SK-N-SH (cell line): Measurements from ENCODE around the gene TBXT. TPM values are rescaled to one million over a fixed set of nuclear protein-coding genes. Genes with fewer than 3 reads are reported as not detected.

Experiments
- CTCF ChIA-PET: fragments of 300-600, 350-600 bp; formaldehyde crosslinking; extraction: SDS; loops from one replicate; lab custom pipeline; 2021; lab: Yijun Ruan, JAX
- POLR2A ChIA-PET: fragments of 350-600 bp; sonication (Branson Sonifier 250); formaldehyde crosslinking; extraction: SDS; loops from one replicate; lab custom pipeline; 2020; ENCODE audit warnings: antibody characterized with exemption, inconsistent platforms; lab: Yijun Ruan, JAX
- DNase-seq: peaks from one replicate; pipeline ENCODE4 v3.0.0; 2012
- H2AFZ ChIP-seq: fragments of 200-600 bp; sonication (generic); 2 replicates; pipeline ENCODE4 v1.8.1; 2016; ENCODE audit warnings: antibody characterized with exemption, mild to moderate bottlenecking, low read depth
- H3F3A ChIP-seq: fragments of 200-600 bp; sonication (generic); replicated peaks from 2 replicates; pipeline ENCODE3; 2016; ENCODE audit warnings: antibody characterized with exemption, mild to moderate bottlenecking; ENCODE audit not compliant: insufficient read depth
- H3K27ac ChIP-seq, 2 experiments: fragments of 200-500 bp in 1 of 2; fragments of 200-600 bp in 1 of 2; sonication (Bioruptor generic) in 1 of 2; sonication (generic), shearing (Covaris generic) in 1 of 2; 2 replicates each; pipeline versions ENCODE4 v1.5.1 to v1.6.1; 2014 to 2016; ENCODE audit warnings: low read depth in 2 of 2, inconsistent platforms in 1 of 2, low read length in 1 of 2, mild to moderate bottlenecking in 1 of 2, mixed read lengths in 1 of 2
- H3K27me3 ChIP-seq: fragments of 200-600 bp; sonication (generic), shearing (Covaris generic); 2 replicates; pipeline ENCODE4 v1.6.1; 2016; ENCODE audit warnings: mixed run types; ENCODE audit not compliant: insufficient read depth
- H3K36me3 ChIP-seq, 2 experiments: fragments of 200-500 bp in 1 of 2; fragments of 200-600 bp in 1 of 2; sonication (Bioruptor generic) in 1 of 2; sonication (generic) in 1 of 2; replicated peaks in 1 of 2; 2 replicates each; pipeline versions ENCODE3 to v1.5.1; 2014 to 2016; ENCODE audit warnings: low read length in 1 of 2, mild to moderate bottlenecking in 1 of 2; ENCODE audit not compliant: insufficient read depth in 2 of 2, control insufficient read depth in 1 of 2
- H3K4me1 ChIP-seq, 2 experiments: fragments of 200-500 bp in 1 of 2; fragments of 200-600 bp in 1 of 2; sonication (Bioruptor generic) in 1 of 2; sonication (generic), shearing (Covaris generic) in 1 of 2; 2 replicates each; pipeline versions ENCODE4 v1.5.1 to v1.6.1; 2014 to 2016; ENCODE audit warnings: low read depth in 1 of 2, low read length in 1 of 2, mixed run types in 1 of 2; ENCODE audit not compliant: insufficient read depth in 2 of 2, control insufficient read depth in 1 of 2
- H3K4me2 ChIP-seq: fragments of 200-600 bp; sonication (generic), shearing (Covaris generic); 2 replicates; pipeline ENCODE4 v1.6.1; 2017; ENCODE audit warnings: mixed run types
- H3K4me3 ChIP-seq, 2 experiments: fragments of 200-500 bp in 1 of 2; fragments of 200-600 bp in 1 of 2; sonication (Bioruptor generic) in 1 of 2; sonication (generic), shearing (Covaris generic) in 1 of 2; 2 replicates each; pipeline versions ENCODE4 v1.5.1 to v1.8.1; 2014 to 2016; ENCODE audit warnings: low read depth in 2 of 2, inconsistent platforms in 1 of 2, low read length in 1 of 2, mild to moderate bottlenecking in 1 of 2, mixed read lengths in 1 of 2, moderate library complexity in 1 of 2
- H3K79me2 ChIP-seq: fragments of 200-600 bp; sonication (generic); 2 replicates; pipeline ENCODE4 v1.8.1; 2017; ENCODE audit warnings: mild to moderate bottlenecking; ENCODE audit not compliant: insufficient read depth
- H3K9ac ChIP-seq: fragments of 200-600 bp; sonication (generic); 2 replicates; pipeline ENCODE4 v1.6.1; 2017; ENCODE audit warnings: mixed run types
- H3K9me2 ChIP-seq: fragments of 200-600 bp; sonication (generic); 2 replicates; pipeline ENCODE4 v1.6.1; 2017; ENCODE audit warnings: mixed run types
- H3K9me3 ChIP-seq: fragments of 200-600 bp; sonication (generic); 2 replicates; pipeline ENCODE4 v1.6.1; 2017; ENCODE audit warnings: mixed run types, mild to moderate bottlenecking, moderate library complexity
- H4K20me1 ChIP-seq: fragments of 200-600 bp; sonication (generic); 2 replicates; pipeline ENCODE4 v1.6.1; 2017; ENCODE audit warnings: mild to moderate bottlenecking, mixed run types; ENCODE audit not compliant: insufficient read depth
- EP300 ChIP-seq, 2 experiments: IDR thresholded peaks; 2 replicates each; pipeline versions ENCODE4 v1.4.0 to v1.6.1; 2012; ENCODE audit warnings: borderline replicate concordance in 1 of 2, low read depth in 1 of 2, low read length in 1 of 2
- EZH2phosphoT487 ChIP-seq: fragments of 200-600 bp; sonication (generic); IDR thresholded peaks from 2 replicates; pipeline ENCODE4 v1.6.1; 2017; ENCODE audit warnings: low read depth, mixed run types, mild to moderate bottlenecking, antibody characterized with exemption, moderate library complexity, borderline replicate concordance
- MEF2A ChIP-seq: IDR thresholded peaks from 2 replicates; pipeline ENCODE4 v1.4.0; 2012; ENCODE audit warnings: low read depth, borderline replicate concordance
- MXI1 ChIP-seq: IDR thresholded peaks from 2 replicates; pipeline ENCODE4 v1.6.1; 2012; ENCODE audit warnings: mild to moderate bottlenecking, low read depth, low read length, improper control_type of control experiment
- NFIC ChIP-seq: IDR thresholded peaks from 2 replicates; pipeline ENCODE4 v1.4.0; 2012; ENCODE audit warnings: borderline replicate concordance
- POLR2AphosphoS5 ChIP-seq: IDR thresholded peaks from 2 replicates; pipeline ENCODE4 v1.6.1; 2012; ENCODE audit warnings: low read depth, low read length
- RAD21 ChIP-seq: IDR thresholded peaks from 2 replicates; pipeline ENCODE4 v1.6.1; 2012; ENCODE audit warnings: mild to moderate bottlenecking, low read length
- RFX5 ChIP-seq: IDR thresholded peaks from 2 replicates; pipeline ENCODE4 v1.6.1; 2012; ENCODE audit warnings: mild to moderate bottlenecking, improper control_type of control experiment, low read length
- SIN3A ChIP-seq: IDR thresholded peaks from 2 replicates; pipeline ENCODE4 v1.6.1; 2012; ENCODE audit warnings: low read depth, mild to moderate bottlenecking, low read length, moderate library complexity, borderline replicate concordance
- TCF12 ChIP-seq: IDR thresholded peaks from 2 replicates; pipeline ENCODE4 v1.4.0; 2012
- TEAD4 ChIP-seq: IDR thresholded peaks from 2 replicates; pipeline ENCODE4 v1.4.0; 2012; ENCODE audit warnings: mild to moderate bottlenecking, borderline replicate concordance; ENCODE audit not compliant: insufficient read depth
- WGBS: methylation state at CpG from one replicate; pipeline ENCODE4 v1.1.6; 2017; ENCODE audit warnings: low lambda C conversion rate; 5-methylcytosine and 5-hydroxymethylcytosine counted together
- polyA plus RNA-seq, 3 experiments: library from polyadenylated mRNA; depleted of rRNA; stranded (reverse); fragments of >200 nt; gene quantifications; 2 replicates each; pipeline ENCODE4 v1.2.3, GENCODE V29; 2012
- TF ChIP-seq, protein P1 (sequence below): IDR thresholded peaks from 2 replicates; pipeline ENCODE4 v1.4.0; 2012; ENCODE audit warnings: low read depth, borderline replicate concordance
- TF ChIP-seq, protein P2 (sequence below): fragments of 200-600 bp; sonication (generic); IDR thresholded peaks from 2 replicates; pipeline ENCODE4 v1.6.1; 2017; ENCODE audit warnings: antibody characterized with exemption, mild to moderate bottlenecking, moderate library complexity
- TF ChIP-seq, protein P3 (sequence below): IDR thresholded peaks from 2 replicates; pipeline ENCODE4 v1.4.0; 2012; ENCODE audit warnings: low read depth, borderline replicate concordance
- TF ChIP-seq, protein P4 (sequence below): fragments of 150-350 bp; IDR thresholded peaks from 2 replicates; pipeline ENCODE4 v1.6.1; 2017; ENCODE audit warnings: antibody characterized with exemption, low read length, low read depth, borderline replicate concordance
- TF ChIP-seq, protein P5 (sequence below): IDR thresholded peaks from 2 replicates; pipeline ENCODE4; 2012
- TF ChIP-seq, protein P6 (sequence below): fragments of 150-350 bp; IDR thresholded peaks from 2 replicates; pipeline ENCODE4 v1.6.1; 2016; ENCODE audit warnings: mild to moderate bottlenecking, low read depth, low read length

Gene TBXT
- polyA plus RNA-seq, 1 of the 3 experiments (the other 2 are of a cell fraction): not detected

DNA sequence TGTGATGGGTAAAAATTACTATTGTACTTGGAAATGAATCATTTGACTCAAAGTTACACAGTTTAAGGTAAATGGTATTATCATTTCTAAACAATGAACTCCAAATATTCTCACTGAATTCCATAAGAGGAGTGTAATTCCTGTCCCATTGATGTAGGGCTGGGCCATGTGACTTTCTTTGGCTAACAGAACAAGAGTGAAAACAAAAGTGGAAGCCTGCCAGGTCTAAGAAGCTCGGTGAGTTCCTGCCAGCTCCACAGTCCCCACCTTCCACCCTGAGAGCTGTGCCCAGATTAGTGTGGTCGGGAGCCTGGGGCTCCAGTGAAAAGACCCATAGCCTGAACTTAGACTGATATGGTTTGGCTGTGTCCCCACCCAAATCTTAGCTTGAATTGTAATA, 24.6 kb downstream of the TBXT start:
- Histone ChIP-seq H3K4me3 (no peak overlapping the region), H3K4me2 (no peak overlapping the region), H3K36me3 (no peaks in the 10 kb centered on the region), H4K20me1 (no peaks in the 10 kb centered on the region), H3K9ac (no peak overlapping the region), H2AFZ (no peak overlapping the region), H3F3A (no peaks in the 10 kb centered on the region), H3K27me3 (no peaks in the 10 kb centered on the region), H3K79me2 (no peaks in the 10 kb centered on the region), H3K4me1 (no peaks in the 10 kb centered on the region), H3K27ac (no peak overlapping the region), H3K9me3 (no peaks in the 10 kb centered on the region)
- POLR2A ChIA-PET: no interaction called here
- CTCF ChIA-PET: no interaction called here
- TF ChIP-seq MEF2A (no peak), NFIC (no peak)
- TF ChIP-seq, protein P1, sequence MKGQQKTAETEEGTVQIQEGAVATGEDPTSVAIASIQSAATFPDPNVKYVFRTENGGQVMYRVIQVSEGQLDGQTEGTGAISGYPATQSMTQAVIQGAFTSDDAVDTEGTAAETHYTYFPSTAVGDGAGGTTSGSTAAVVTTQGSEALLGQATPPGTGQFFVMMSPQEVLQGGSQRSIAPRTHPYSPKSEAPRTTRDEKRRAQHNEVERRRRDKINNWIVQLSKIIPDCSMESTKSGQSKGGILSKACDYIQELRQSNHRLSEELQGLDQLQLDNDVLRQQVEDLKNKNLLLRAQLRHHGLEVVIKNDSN: no peak
- TF ChIP-seq, all 33 proteins: peak for 0
- 12% methylated on average over 2 of the region's 2 CpGs for WGBS
- H3K9me2 ChIP-seq: no peaks in the 10 kb centered on the region
- DNase-seq: no peak

DNA sequence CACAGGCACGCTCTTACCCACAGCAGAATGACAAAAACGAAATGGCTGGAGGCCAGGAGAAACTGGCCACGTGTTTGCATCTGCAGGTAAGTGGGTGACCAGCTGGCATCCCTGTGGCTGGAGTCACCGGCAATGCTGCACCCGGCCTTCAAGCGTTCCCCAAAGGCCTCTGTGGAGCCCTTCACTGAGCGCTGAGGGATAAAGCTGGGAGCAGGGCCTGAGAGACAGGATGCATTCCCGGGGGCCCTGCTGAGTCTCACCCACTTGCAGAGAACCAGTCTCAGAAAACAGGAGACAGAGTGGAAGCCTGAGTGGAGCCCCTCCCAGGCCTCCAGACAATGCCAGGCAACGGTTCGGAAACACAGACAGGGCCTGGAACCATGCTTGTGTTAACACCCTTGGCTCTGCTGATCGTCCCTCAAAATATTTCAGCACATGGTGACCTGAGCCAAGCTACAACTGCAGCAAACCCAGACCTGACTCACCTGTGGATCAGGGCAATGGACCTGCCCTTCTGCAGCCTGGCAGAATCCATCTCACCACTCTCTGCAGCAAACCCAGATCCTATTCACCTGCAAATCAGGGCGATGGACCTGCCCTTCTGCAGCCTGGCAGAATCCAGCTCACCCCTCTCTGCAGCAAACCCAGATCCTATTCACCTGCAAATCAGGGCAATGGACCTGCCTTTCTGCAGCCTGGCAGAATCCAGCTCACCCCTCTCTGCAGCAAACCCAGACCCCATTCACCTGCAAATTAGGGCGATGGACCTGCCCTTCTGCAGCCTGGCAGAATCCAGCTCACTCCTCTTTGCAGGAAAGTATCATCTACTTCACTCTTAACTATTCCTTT, 39.8 kb downstream of the TBXT start:
- no peak overlapping the region for H3K9ac ChIP-seq
- no peak for DNase-seq
- H3K27ac ChIP-seq: no peak overlapping the region
- TF ChIP-seq RFX5 (no peak), TEAD4 (no peak), TCF12 (no peak), EZH2phosphoT487 (no peak), SIN3A (no peak), POLR2AphosphoS5 (no peak), RAD21 (no peak), EP300 (IDR thresholded peaks at IDR 0.05; ENCODE audit: borderline replicate concordance in 1 of 2, low read depth in 1 of 2, low read length in 1 of 2) (no peak), MXI1 (no peak)
- TF ChIP-seq, protein P2, sequence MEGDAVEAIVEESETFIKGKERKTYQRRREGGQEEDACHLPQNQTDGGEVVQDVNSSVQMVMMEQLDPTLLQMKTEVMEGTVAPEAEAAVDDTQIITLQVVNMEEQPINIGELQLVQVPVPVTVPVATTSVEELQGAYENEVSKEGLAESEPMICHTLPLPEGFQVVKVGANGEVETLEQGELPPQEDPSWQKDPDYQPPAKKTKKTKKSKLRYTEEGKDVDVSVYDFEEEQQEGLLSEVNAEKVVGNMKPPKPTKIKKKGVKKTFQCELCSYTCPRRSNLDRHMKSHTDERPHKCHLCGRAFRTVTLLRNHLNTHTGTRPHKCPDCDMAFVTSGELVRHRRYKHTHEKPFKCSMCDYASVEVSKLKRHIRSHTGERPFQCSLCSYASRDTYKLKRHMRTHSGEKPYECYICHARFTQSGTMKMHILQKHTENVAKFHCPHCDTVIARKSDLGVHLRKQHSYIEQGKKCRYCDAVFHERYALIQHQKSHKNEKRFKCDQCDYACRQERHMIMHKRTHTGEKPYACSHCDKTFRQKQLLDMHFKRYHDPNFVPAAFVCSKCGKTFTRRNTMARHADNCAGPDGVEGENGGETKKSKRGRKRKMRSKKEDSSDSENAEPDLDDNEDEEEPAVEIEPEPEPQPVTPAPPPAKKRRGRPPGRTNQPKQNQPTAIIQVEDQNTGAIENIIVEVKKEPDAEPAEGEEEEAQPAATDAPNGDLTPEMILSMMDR: no peak
- TF ChIP-seq, protein P3, sequence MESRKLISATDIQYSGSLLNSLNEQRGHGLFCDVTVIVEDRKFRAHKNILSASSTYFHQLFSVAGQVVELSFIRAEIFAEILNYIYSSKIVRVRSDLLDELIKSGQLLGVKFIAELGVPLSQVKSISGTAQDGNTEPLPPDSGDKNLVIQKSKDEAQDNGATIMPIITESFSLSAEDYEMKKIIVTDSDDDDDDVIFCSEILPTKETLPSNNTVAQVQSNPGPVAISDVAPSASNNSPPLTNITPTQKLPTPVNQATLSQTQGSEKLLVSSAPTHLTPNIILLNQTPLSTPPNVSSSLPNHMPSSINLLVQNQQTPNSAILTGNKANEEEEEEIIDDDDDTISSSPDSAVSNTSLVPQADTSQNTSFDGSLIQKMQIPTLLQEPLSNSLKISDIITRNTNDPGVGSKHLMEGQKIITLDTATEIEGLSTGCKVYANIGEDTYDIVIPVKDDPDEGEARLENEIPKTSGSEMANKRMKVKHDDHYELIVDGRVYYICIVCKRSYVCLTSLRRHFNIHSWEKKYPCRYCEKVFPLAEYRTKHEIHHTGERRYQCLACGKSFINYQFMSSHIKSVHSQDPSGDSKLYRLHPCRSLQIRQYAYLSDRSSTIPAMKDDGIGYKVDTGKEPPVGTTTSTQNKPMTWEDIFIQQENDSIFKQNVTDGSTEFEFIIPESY: no peak
- TF ChIP-seq, protein P4, sequence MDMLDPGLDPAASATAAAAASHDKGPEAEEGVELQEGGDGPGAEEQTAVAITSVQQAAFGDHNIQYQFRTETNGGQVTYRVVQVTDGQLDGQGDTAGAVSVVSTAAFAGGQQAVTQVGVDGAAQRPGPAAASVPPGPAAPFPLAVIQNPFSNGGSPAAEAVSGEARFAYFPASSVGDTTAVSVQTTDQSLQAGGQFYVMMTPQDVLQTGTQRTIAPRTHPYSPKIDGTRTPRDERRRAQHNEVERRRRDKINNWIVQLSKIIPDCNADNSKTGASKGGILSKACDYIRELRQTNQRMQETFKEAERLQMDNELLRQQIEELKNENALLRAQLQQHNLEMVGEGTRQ: no peak
- TF ChIP-seq, protein P5, sequence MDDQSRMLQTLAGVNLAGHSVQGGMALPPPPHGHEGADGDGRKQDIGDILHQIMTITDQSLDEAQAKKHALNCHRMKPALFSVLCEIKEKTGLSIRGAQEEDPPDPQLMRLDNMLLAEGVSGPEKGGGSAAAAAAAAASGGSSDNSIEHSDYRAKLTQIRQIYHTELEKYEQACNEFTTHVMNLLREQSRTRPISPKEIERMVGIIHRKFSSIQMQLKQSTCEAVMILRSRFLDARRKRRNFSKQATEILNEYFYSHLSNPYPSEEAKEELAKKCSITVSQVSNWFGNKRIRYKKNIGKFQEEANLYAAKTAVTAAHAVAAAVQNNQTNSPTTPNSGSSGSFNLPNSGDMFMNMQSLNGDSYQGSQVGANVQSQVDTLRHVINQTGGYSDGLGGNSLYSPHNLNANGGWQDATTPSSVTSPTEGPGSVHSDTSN: no peak
- TF ChIP-seq, protein P6, sequence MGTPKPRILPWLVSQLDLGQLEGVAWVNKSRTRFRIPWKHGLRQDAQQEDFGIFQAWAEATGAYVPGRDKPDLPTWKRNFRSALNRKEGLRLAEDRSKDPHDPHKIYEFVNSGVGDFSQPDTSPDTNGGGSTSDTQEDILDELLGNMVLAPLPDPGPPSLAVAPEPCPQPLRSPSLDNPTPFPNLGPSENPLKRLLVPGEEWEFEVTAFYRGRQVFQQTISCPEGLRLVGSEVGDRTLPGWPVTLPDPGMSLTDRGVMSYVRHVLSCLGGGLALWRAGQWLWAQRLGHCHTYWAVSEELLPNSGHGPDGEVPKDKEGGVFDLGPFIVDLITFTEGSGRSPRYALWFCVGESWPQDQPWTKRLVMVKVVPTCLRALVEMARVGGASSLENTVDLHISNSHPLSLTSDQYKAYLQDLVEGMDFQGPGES: no peak
- TF ChIP-seq, protein P1: no peak

More for the DNA sequence above, 39.8 kb downstream of the TBXT start:
- Histone ChIP-seq H3K9me2 (no peaks in the 10 kb centered on the region), H3K4me3 (no peak overlapping the region), H3K27me3 (no peaks in the 10 kb centered on the region), H3K79me2 (no peaks in the 10 kb centered on the region), H3K36me3 (no peaks in the 10 kb centered on the region), H3K4me2 (no peak overlapping the region), H2AFZ (no peak overlapping the region), H4K20me1 (no peaks in the 10 kb centered on the region), H3F3A (no peaks in the 10 kb centered on the region), H3K4me1 (no peaks in the 10 kb centered on the region; a peak in 1 of 4 replicates), H3K9me3 (no peaks in the 10 kb centered on the region)
- CTCF ChIA-PET: no interaction called here
- WGBS: 14% methylated on average over 9 of the region's 13 CpGs
- POLR2A ChIA-PET: no interaction called here
